A549 (cell line): ENCODE measurements around the gene ORC3. TPM values are rescaled to one million over a fixed set of nuclear protein-coding genes. Genes with fewer than 3 reads are reported as not detected.

Experiments
- ATAC-seq, 2 experiments: fragments of 200-7000 bp in 1 of 2; fragments of >200 bp in 1 of 2; cut with Nextera tagmentation in 1 of 2; cut with Tn5 transposase in 1 of 2; 3 replicates each; pipeline versions ENCODE4 v1.8.0 to v1.9.1; 2018 to 2020; ENCODE audit warnings: mild to moderate bottlenecking in 1 of 2, moderate library complexity in 1 of 2
- CTCF ChIA-PET: fragments of 300-600 bp; sonication (Branson Sonifier 250); formaldehyde crosslinking; extraction: SDS; loops from one replicate; lab custom pipeline; 2021; ENCODE audit warnings: antibody characterized with exemption, inconsistent platforms; lab: Yijun Ruan, JAX
- POLR2A ChIA-PET: fragments of 350-600 bp; formaldehyde crosslinking; extraction: SDS; loops from one replicate; lab custom pipeline; 2021; ENCODE audit warnings: antibody characterized with exemption, inconsistent platforms; lab: Yijun Ruan, JAX
- DNase-seq, 2 experiments: peaks; one replicate each; pipeline versions ENCODE4 v3.0.0 to v3.0.0-alpha.2; 2011 to 2016; ENCODE audit warnings: low read depth in 1 of 2, low spot score in 1 of 2
- FAIRE-seq: peaks from 2 replicates; lab custom pipeline; 2011; peaks lifted over from hg19 to GRCh38; lab: Jason Lieb, UNC
- H3K27ac ChIP-seq, 2 experiments: fragments of >200 bp; sonication (Bioruptor Twin); formaldehyde crosslinking; 3 replicates each; pipeline ENCODE4 v1.5.1; 2016 to 2017
- H3K4me1 ChIP-seq: fragments of >200 bp; sonication (Bioruptor Twin); formaldehyde crosslinking; 3 replicates; pipeline ENCODE4 v1.6.1; 2016
- H3K4me2 ChIP-seq: fragments of >200 bp; sonication (Bioruptor Twin); formaldehyde crosslinking; 3 replicates; pipeline ENCODE4 v1.6.1; 2016
- H3K4me3 ChIP-seq: fragments of >200 bp; sonication (Bioruptor Twin); formaldehyde crosslinking; 3 replicates; pipeline ENCODE4 v1.5.1; 2016
- H3K9me3 ChIP-seq: fragments of >200 bp; sonication (Bioruptor Twin); formaldehyde crosslinking; 3 replicates; pipeline ENCODE4 v1.6.1; 2016
- BHLHE40 ChIP-seq: IDR thresholded peaks from 2 replicates; pipeline ENCODE4 v1.6.1; 2012; ENCODE audit warnings: low read depth, low read length, inconsistent platforms
- CHD2 ChIP-seq: fragments of 150-350 bp; IDR thresholded peaks from 2 replicates; pipeline ENCODE4 v1.6.1; 2014; ENCODE audit warnings: low read length; ENCODE audit not compliant: partially characterized antibody
- EHF ChIP-seq: fragments of 250-450 bp; sonication (Bioruptor Pico); IDR thresholded peaks from 2 replicates; pipeline ENCODE4 v1.5.0; 2020; ENCODE audit warnings: mild to moderate bottlenecking
- EP300 ChIP-seq, 2 experiments: fragments of >200 bp; sonication (Bioruptor Twin); formaldehyde crosslinking; IDR thresholded peaks; 2 replicates in 1 of 2; 3 replicates in 1 of 2; pipeline ENCODE4 v1.6.1; 2016 to 2017
- ESRRA ChIP-seq: fragments of 150-350 bp; IDR thresholded peaks from 2 replicates; pipeline ENCODE4 v1.6.1; 2014; ENCODE audit warnings: mild to moderate bottlenecking, low read length, borderline replicate concordance
- GATA3 ChIP-seq: IDR thresholded peaks from 2 replicates; pipeline ENCODE4 v1.6.1; 2012; ENCODE audit warnings: borderline replicate concordance
- HDAC2 ChIP-seq: fragments of 200-600 bp; sonication (generic); IDR thresholded peaks from 2 replicates; pipeline ENCODE4 v1.6.1; 2016
- HEYL ChIP-seq: fragments of 250-450 bp; sonication (Bioruptor Pico); IDR thresholded peaks from 2 replicates; pipeline ENCODE4 v1.8.0; 2021; ENCODE audit warnings: mild to moderate bottlenecking, moderate library complexity
- HOXA7 ChIP-seq: fragments of 250-450 bp; sonication (Bioruptor Pico); IDR thresholded peaks from 2 replicates; pipeline ENCODE4 v1.5.0; 2020; ENCODE audit warnings: mild to moderate bottlenecking, moderate library complexity
- JUN ChIP-seq, 2 experiments: fragments of >200 bp; sonication (Bioruptor Twin); formaldehyde crosslinking; IDR thresholded peaks; 2 replicates in 1 of 2; 3 replicates in 1 of 2; pipeline ENCODE4 v1.6.1; 2016 to 2017
- JUNB ChIP-seq: fragments of >200 bp; sonication (Bioruptor Twin); formaldehyde crosslinking; IDR thresholded peaks from 2 replicates; pipeline ENCODE4 v1.6.1; 2016
- KDM1A ChIP-seq: fragments of 200-600 bp; sonication (generic); IDR thresholded peaks from 2 replicates; pipeline ENCODE4 v1.6.1; 2016; ENCODE audit warnings: low read depth, mild to moderate bottlenecking
- NFE2L2 ChIP-seq: fragments of 150-350 bp; conservative IDR thresholded peaks from 2 replicates; pipeline ENCODE4 v1.6.1; 2014; ENCODE audit warnings: low read length
- NPAS2 ChIP-seq: fragments of 250-450 bp; sonication (Bioruptor Pico); IDR thresholded peaks from 2 replicates; pipeline ENCODE4 v1.8.0; 2022; ENCODE audit warnings: mild to moderate bottlenecking, moderate library complexity, borderline replicate concordance
- PHF8 ChIP-seq: fragments of 200-600 bp; sonication (generic); IDR thresholded peaks from 2 replicates; pipeline ENCODE4 v1.6.1; 2016; ENCODE audit warnings: low read depth, mild to moderate bottlenecking, antibody characterized with exemption, moderate library complexity, borderline replicate concordance
- POLR2A ChIP-seq: IDR thresholded peaks from 2 replicates; pipeline ENCODE4 v1.6.1; 2012; ENCODE audit warnings: mild to moderate bottlenecking, low read length
- POLR2AphosphoS2 ChIP-seq: conservative IDR thresholded peaks from 2 replicates; pipeline ENCODE4 v1.6.1; 2012; ENCODE audit warnings: low read length, improper control_type of control experiment, inconsistent platforms
- RAD21 ChIP-seq, 2 experiments: fragments of >200 bp in 1 of 2; sonication (Bioruptor Twin) in 1 of 2; formaldehyde crosslinking in 1 of 2; IDR thresholded peaks in 1 of 2; conservative IDR thresholded peaks in 1 of 2; 2 replicates in 1 of 2; 3 replicates in 1 of 2; pipeline ENCODE4 v1.6.1; 2012 to 2018; ENCODE audit warnings: inconsistent platforms in 1 of 2
- RARB ChIP-seq: fragments of 250-450 bp; sonication (Bioruptor Pico); IDR thresholded peaks from 2 replicates; pipeline ENCODE4 v1.8.0; 2021; ENCODE audit warnings: mild to moderate bottlenecking, moderate library complexity
- RCOR1 ChIP-seq: fragments of 150-350 bp; IDR thresholded peaks from 2 replicates; pipeline ENCODE4 v1.6.1; 2014; ENCODE audit warnings: antibody characterized with exemption, low read length, low read depth
- SMC3 ChIP-seq: fragments of >200 bp; sonication (Bioruptor Twin); formaldehyde crosslinking; IDR thresholded peaks from 3 replicates; pipeline ENCODE4 v1.6.1; 2018; ENCODE audit warnings: inconsistent platforms
- TP53 ChIP-seq: fragments of 250-450 bp; sonication (Bioruptor Pico); IDR thresholded peaks from 2 replicates; pipeline ENCODE4 v1.5.0; 2021; ENCODE audit warnings: mild to moderate bottlenecking, moderate library complexity
- ZC3H11A ChIP-seq: fragments of 450-650 bp; IDR thresholded peaks from 2 replicates; pipeline ENCODE4 v1.6.1; 2014; ENCODE audit warnings: antibody characterized with exemption, mild to moderate bottlenecking
- ZFP36 ChIP-seq: fragments of 450-650 bp; IDR thresholded peaks from 2 replicates; pipeline ENCODE4 v1.6.1; 2014; ENCODE audit warnings: borderline replicate concordance; ENCODE audit not compliant: partially characterized antibody
- ZNF302 ChIP-seq: fragments of 250-450 bp; sonication (Bioruptor Pico); IDR thresholded peaks from 2 replicates; pipeline ENCODE4 v1.9.0; 2021; ENCODE audit warnings: inconsistent platforms, mild to moderate bottlenecking, moderate library complexity
- ZSCAN20 ChIP-seq: fragments of 250-450 bp; sonication (Bioruptor Pico); IDR thresholded peaks from 2 replicates; pipeline ENCODE4 v1.8.0; 2022; ENCODE audit warnings: mild to moderate bottlenecking, moderate library complexity
- WGBS: methylation state at CpG from one replicate; pipeline ENCODE4 v1.1.6; 2017; ENCODE audit errors: missing lambda C conversion rate; 5-methylcytosine and 5-hydroxymethylcytosine counted together
- polyA plus RNA-seq, 4 experiments: library from polyadenylated mRNA; depleted of rRNA in 3 of 4; stranded (reverse); fragments of >200 nt; fragmentation: RNase III in 1 of 4; extraction: RNeasy Plus Mini Kit Qiagen cat#74134 plus additional on column Dnase treatment in 1 of 4; gene quantifications; 2 replicates in 3 of 4; 3 replicates in 1 of 4; pipeline ENCODE4 v1.2.3, GENCODE V29; 2011 to 2017
- TF ChIP-seq, protein P1 (sequence below): fragments of >200 bp; sonication (Bioruptor Twin); formaldehyde crosslinking; IDR thresholded peaks from 2 replicates; pipeline ENCODE4 v1.6.1; 2016
- TF ChIP-seq, protein P2 (sequence below): fragments of 250-450 bp; sonication (Bioruptor Pico); IDR thresholded peaks from 2 replicates; pipeline ENCODE4 v1.5.0; 2021; ENCODE audit warnings: mild to moderate bottlenecking, moderate library complexity, borderline replicate concordance
- TF ChIP-seq, protein P3 (sequence below): fragments of 150-350 bp; IDR thresholded peaks from 2 replicates; pipeline ENCODE4 v1.6.1; 2014; ENCODE audit warnings: low read depth, mild to moderate bottlenecking, low read length
- TF ChIP-seq, protein P4 (sequence below): fragments of 450-650 bp; IDR thresholded peaks from 2 replicates; pipeline ENCODE4 v1.6.1; 2014; ENCODE audit warnings: antibody characterized with exemption

The ORC3 gene
- polyA plus RNA-seq, 2 of the 4 experiments (the other 2 are of a cell fraction), result 25.5 to 50.1 TPM

DNA sequence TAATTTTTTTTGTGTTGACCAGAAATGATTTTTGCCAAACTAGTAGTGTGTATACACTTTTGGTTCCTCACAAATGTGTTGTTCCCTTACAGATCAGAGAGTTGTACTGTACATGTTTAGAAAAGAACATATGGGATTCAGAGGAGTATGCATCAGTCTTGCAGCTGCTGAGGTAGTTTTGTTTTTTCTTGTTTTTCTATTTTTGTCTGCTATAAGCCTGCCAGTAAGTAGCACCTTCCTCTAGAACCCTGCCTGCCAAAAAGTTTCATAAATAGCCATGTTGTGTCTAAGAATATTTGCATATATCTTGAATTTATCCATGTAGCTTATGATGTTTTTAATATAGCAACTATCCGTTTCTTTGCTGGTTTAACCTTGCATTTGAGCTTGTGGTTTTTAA lies 46.4 kb downstream of the ORC3 start (continued):
- no peak for TF ChIP-seq ZSCAN20
- no peak for TF ChIP-seq RAD21 (conservative IDR thresholded peaks at IDR 0.05 in 1 of 2, IDR thresholded peaks at IDR 0.05 in 1 of 2)
- TF ChIP-seq, protein P1, sequence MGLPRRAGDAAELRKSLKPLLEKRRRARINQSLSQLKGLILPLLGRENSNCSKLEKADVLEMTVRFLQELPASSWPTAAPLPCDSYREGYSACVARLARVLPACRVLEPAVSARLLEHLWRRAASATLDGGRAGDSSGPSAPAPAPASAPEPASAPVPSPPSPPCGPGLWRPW, result no peak
- no peak for TF ChIP-seq JUNB
- TF ChIP-seq NPAS2 (CRISPR knock-in tag), result no peak
- no peak for TF ChIP-seq RARB (CRISPR knock-in tag)

DNA sequence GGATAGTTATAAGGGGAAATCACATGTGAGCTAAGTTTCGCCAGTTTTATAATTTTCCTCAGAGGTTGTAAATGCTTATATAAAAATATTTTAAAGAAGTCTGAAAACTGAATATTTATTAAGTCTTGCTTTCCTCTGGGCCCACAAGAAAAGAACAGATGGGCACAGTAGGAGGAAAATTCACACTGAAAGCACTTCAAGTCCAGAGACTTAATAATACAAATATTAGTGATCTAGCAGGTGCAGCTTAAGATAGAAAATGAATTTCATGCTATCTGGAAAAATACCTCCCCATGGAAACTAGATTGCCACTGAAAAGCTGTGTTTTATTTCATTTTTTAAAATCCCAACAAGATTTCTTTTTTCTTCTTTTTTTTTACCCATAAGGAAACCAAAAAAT lies 47.2 kb downstream of the ORC3 start:
- ChIA-PET POLR2A (no interaction called here), CTCF (no interaction called here)
- Histone ChIP-seq H3K4me1 (no peaks in the 10 kb centered on the region), H3K4me2 (no peak overlapping the region), H3K9me3 (no peaks in the 10 kb centered on the region), H3K27ac (no peak overlapping the region), H3K4me3 (no peak overlapping the region)
- 85% methylated on average over 1 of the region's 1 CpG for WGBS
- FAIRE-seq (no peak), DNase-seq (no peak), ATAC-seq (no peak)
- TF ChIP-seq NFE2L2 (no peak), GATA3 (no peak), ESRRA (no peak), ZC3H11A (no peak), EHF (CRISPR knock-in tag) (no peak), ZNF302 (CRISPR knock-in tag) (no peak)

DNA sequence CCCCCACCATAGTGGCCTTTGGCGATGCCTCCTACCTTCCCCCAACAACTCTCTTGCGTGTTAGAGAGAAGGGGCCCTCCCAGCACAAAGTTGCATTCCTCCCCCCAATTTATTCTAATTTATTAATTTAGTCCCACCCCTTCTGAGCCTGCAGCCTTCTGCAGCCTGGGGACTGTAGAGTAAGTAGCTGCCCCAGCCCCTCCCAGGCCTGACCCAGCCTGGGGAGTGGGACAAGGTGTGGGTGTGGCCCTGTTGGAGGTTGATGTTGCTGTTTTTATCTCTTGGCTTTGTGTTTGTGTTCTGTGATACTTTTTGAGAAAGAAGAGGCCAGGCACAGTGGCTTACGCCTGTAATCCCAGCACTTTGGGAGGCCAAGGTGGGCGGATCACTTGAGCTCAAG lies 49.4 kb downstream of the ORC3 start:
- Histone ChIP-seq H3K9me3 (no peaks in the 10 kb centered on the region), H3K4me2 (no peak overlapping the region), H3K4me3 (no peak overlapping the region), H3K27ac (no peak overlapping the region), H3K4me1 (no peaks in the 10 kb centered on the region)
- no peak for ATAC-seq
- ChIA-PET POLR2A (no interaction called here), CTCF (interaction anchor here (0.6 kb wide), 1 partner anchor 1050 kb away, joined by 4 read pairs; no protein-coding TSS in a partner anchor)
- WGBS, result 94% methylated on average over 4 of the region's 4 CpGs
- no peak for TF ChIP-seq POLR2AphosphoS2
- no peak for FAIRE-seq
- DNase-seq, result no peak

DNA sequence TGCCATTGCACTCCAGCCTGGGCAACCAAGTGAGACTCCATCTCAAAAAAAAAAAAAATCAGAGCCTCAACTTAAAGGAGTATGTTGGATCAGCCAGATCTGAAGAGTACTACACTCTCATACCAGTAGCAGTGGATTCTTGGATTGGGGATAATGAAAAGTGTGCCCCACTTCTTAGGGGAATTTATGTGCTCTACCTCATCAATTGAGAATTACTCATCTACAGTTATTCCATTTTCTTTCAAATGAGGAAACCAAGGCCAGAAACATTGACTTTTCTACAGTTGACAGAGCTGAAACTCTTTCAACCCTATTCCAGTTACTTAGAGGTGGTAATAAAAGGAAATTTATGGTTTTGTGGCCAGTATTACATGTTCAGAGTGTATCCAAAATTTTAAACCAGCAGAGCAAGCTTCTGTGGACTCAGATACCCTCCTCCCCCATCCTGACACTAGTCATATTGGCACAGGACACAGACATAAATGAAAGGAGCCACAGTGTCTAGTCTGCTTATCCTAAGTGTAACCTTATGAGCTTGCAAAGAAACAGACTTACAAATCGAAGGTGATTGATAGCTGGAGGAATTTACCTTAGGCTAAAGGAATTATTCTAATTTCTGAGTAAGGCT lies 51.2 kb downstream of the ORC3 start:
- H3K9me3 ChIP-seq, result no peaks in the 10 kb centered on the region
- no peak for FAIRE-seq

DNA sequence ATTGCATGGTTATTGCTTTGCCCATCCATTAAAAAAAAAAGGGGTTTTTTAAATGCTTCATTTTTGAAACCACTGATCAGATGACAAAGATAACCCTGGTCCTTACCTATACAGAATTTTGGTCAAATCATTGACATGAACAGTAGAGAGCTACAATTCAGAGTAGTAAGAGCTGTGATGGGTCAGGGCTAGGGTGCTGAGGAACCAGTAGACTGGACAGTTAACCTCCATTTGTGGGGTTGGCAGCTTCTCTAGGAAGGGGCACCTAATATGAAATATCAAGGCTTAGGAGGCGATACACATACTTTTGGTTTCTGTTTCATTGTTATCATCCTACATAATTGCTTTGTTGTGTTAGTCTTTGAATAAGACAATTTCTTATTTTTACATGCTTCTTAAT lies 55.1 kb downstream of the ORC3 start:
- ChIA-PET CTCF (interaction anchor here (0.6 kb wide), 1 partner anchor 14 kb away, joined by 4 read pairs; no protein-coding TSS in a partner anchor), POLR2A (no interaction called here)
- H3K4me3 ChIP-seq, result no peak overlapping the region
- no peak overlapping the region for H3K4me2 ChIP-seq
- DNase-seq (no peak), FAIRE-seq (no peak), ATAC-seq (no peak)
- no peaks in the 10 kb centered on the region for H3K4me1 ChIP-seq
- H3K9me3 ChIP-seq, result no peaks in the 10 kb centered on the region
- no peak overlapping the region for H3K27ac ChIP-seq
- WGBS, result 87% methylated on average over 1 of the region's 1 CpG
- TF ChIP-seq RCOR1 (no peak), PHF8 (no peak), JUN (IDR thresholded peaks at IDR 0.05) (no peak), KDM1A (no peak), ZFP36 (no peak), POLR2A (no peak), EP300 (IDR thresholded peaks at IDR 0.05) (no peak), SMC3 (no peak), CHD2 (no peak), HOXA7 (CRISPR knock-in tag) (no peak), JUNB (no peak)
- TF ChIP-seq, protein P2, sequence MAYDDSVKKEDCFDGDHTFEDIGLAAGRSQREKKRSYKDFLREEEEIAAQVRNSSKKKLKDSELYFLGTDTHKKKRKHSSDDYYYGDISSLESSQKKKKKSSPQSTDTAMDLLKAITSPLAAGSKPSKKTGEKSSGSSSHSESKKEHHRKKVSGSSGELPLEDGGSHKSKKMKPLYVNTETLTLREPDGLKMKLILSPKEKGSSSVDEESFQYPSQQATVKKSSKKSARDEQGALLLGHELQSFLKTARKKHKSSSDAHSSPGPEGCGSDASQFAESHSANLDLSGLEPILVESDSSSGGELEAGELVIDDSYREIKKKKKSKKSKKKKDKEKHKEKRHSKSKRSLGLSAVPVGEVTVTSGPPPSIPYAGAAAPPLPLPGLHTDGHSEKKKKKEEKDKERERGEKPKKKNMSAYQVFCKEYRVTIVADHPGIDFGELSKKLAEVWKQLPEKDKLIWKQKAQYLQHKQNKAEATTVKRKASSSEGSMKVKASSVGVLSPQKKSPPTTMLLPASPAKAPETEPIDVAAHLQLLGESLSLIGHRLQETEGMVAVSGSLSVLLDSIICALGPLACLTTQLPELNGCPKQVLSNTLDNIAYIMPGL (CRISPR knock-in tag), result no peak
- TF ChIP-seq, protein P3, sequence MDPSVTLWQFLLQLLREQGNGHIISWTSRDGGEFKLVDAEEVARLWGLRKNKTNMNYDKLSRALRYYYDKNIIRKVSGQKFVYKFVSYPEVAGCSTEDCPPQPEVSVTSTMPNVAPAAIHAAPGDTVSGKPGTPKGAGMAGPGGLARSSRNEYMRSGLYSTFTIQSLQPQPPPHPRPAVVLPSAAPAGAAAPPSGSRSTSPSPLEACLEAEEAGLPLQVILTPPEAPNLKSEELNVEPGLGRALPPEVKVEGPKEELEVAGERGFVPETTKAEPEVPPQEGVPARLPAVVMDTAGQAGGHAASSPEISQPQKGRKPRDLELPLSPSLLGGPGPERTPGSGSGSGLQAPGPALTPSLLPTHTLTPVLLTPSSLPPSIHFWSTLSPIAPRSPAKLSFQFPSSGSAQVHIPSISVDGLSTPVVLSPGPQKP, result no peak
- TF ChIP-seq, protein P4, sequence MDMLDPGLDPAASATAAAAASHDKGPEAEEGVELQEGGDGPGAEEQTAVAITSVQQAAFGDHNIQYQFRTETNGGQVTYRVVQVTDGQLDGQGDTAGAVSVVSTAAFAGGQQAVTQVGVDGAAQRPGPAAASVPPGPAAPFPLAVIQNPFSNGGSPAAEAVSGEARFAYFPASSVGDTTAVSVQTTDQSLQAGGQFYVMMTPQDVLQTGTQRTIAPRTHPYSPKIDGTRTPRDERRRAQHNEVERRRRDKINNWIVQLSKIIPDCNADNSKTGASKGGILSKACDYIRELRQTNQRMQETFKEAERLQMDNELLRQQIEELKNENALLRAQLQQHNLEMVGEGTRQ, result no peak

More for the DNA sequence above, 51.2 kb downstream of the ORC3 start:
- POLR2A ChIA-PET, result no interaction called here
- no peak overlapping the region for H3K27ac ChIP-seq
- no peak for TF ChIP-seq HEYL (CRISPR knock-in tag)
- no peak for TF ChIP-seq HDAC2
- TF ChIP-seq TP53 (CRISPR knock-in tag), result no peak
- no peak for TF ChIP-seq EP300 (IDR thresholded peaks at IDR 0.05)
- TF ChIP-seq RCOR1, result no peak
- no peak for TF ChIP-seq BHLHE40
- CTCF ChIA-PET, result no interaction called here
- WGBS, result 33% methylated on average over 1 of the region's 1 CpG
- H3K4me2 ChIP-seq, result no peak overlapping the region
- no peak for ATAC-seq
- no peak for DNase-seq
- no peaks in the 10 kb centered on the region for H3K4me1 ChIP-seq
- H3K4me3 ChIP-seq, result no peak overlapping the region
